Large intestine (tissue), 1 donor: ENCODE data around the gene GPR68. TPM values are rescaled to one million over a fixed set of nuclear protein-coding genes. Genes with fewer than 3 reads are reported as not detected.

ENCODE experiments used
- polyA plus RNA-seq: library from polyadenylated mRNA; unstranded; fragments of 120-200 nt; gene quantifications from one replicate; pipeline ENCODE4 v1.2.1, GENCODE V29; 2013

The GPR68 gene
- polyA plus RNA-seq, 1 donor = 2.9 TPM

Other genes starting within 250 kb of the GPR68 start
- 8.6 TPM for gene RPS6KA5, start 184.1 kb downstream of the GPR68 start, polyA plus RNA-seq
- 78.4 TPM for gene DGLUCY, start 130.6 kb downstream of the GPR68 start, polyA plus RNA-seq
- 28.0 TPM for gene CCDC88C, start 173.1 kb upstream of the GPR68 start, polyA plus RNA-seq